CD4-positive, alpha-beta T cell treated with Interleukin-17A for 1 hour (primary cell): Measurements from ENCODE around the gene ZRANB1.

Experiments
- DNase-seq: peaks from one replicate; pipeline ENCODE4 v3.0.0-alpha.2; 2020

ZRANB1 gene

GRCh38 chr10:125023862-125024496 is 82.1 kb downstream of the ZRANB1 start:
- no peak for DNase-seq

- no peak for DNase-seq
These were observed 82.7 kb downstream of the ZRANB1 start for GRCh38 chr10:125024497-125025234.

- DNase-seq, result no peak
These were observed 83.4 kb downstream of the ZRANB1 start for GRCh38 chr10:125025341-125025740.

GRCh38 chr10:125026036-125026931 is 84.4 kb downstream of the ZRANB1 start:
- no peak for DNase-seq

- DNase-seq, result no peak
These were observed 85.2 kb downstream of the ZRANB1 start for GRCh38 chr10:125026974-125027735.

- no peak for DNase-seq
These were observed 86.2 kb downstream of the ZRANB1 start for GRCh38 chr10:125027871-125028869.

GRCh38 chr10:125029584-125030242 is 87.8 kb downstream of the ZRANB1 start:
- no peak for DNase-seq

- no peak for DNase-seq
These were observed 88.8 kb downstream of the ZRANB1 start for GRCh38 chr10:125030567-125031197.

- no peak for DNase-seq
These were observed 90.6 kb downstream of the ZRANB1 start for GRCh38 chr10:125032474-125033020.

- DNase-seq, result no peak
These were observed 91.4 kb downstream of the ZRANB1 start for GRCh38 chr10:125033146-125033924.

GRCh38 chr10:125034675-125035074 is 92.8 kb downstream of the ZRANB1 start:
- DNase-seq, result no peak

- no peak for DNase-seq
These were observed 93.2 kb downstream of the ZRANB1 start for GRCh38 chr10:125035136-125035535.

- DNase-seq, result no peak
These were observed 93.8 kb downstream of the ZRANB1 start for GRCh38 chr10:125035588-125036295.

- DNase-seq, result no peak
These were observed 95.4 kb downstream of the ZRANB1 start for GRCh38 chr10:125037145-125037877.
